HL-60 (cell line): ENCODE results near the gene ITGA2B.

Experiments
- DNase-seq, 2 experiments: peaks; one replicate each; pipeline ENCODE4 v3.0.0-alpha.2; 2010 to 2020; ENCODE audit warnings: low read depth in 1 of 2, low spot score in 1 of 2
- H3K27ac ChIP-seq: fragments of 250-450 bp; sonication (Bioruptor Pico); replicated peaks from 2 replicates; pipeline ENCODE4 v1.5.1; 2020; ENCODE audit warnings: mild to moderate bottlenecking, moderate library complexity
- H3K27me3 ChIP-seq: fragments of 250-450 bp; sonication (Bioruptor Pico); 2 replicates; pipeline ENCODE4 v1.5.1; 2021; ENCODE audit warnings: mild to moderate bottlenecking, moderate library complexity; ENCODE audit not compliant: insufficient read depth, poor library complexity, severe bottlenecking
- H3K4me3 ChIP-seq: replicated peaks from 2 replicates; pipeline ENCODE4 v1.5.1; 2011; ENCODE audit warnings: mild to moderate bottlenecking, control low read depth, low read length; ENCODE audit not compliant: insufficient read depth
- CTCF ChIP-seq: IDR thresholded peaks from one replicate; pipeline ENCODE4 v1.5.1; 2011; ENCODE audit warnings: low read length, control low read depth, inconsistent platforms; ENCODE audit not compliant: insufficient read depth
- GABPA ChIP-seq: IDR thresholded peaks from 2 replicates; pipeline ENCODE4 v1.6.1; 2012; ENCODE audit warnings: low read depth
- POLR2AphosphoS5 ChIP-seq: IDR thresholded peaks from 2 replicates; pipeline ENCODE4 v1.6.1; 2012; ENCODE audit warnings: low read depth
- REST ChIP-seq: IDR thresholded peaks from 2 replicates; pipeline ENCODE4 v1.6.1; 2012; ENCODE audit warnings: low read depth; ENCODE audit not compliant: insufficient replicate concordance
- SPI1 ChIP-seq: IDR thresholded peaks from 2 replicates; pipeline ENCODE4 v1.6.1; 2012; ENCODE audit warnings: low read depth, mild to moderate bottlenecking, borderline replicate concordance

The ITGA2B gene

GRCh38 chr17:44383363-44383762 is 6.1 kb downstream of the ITGA2B start:
- DNase-seq = no peak
- Histone ChIP-seq H3K27ac (no peak overlapping the region), H3K27me3 (no peaks in the 10 kb centered on the region), H3K4me3 (no peak overlapping the region)
- TF ChIP-seq GABPA (no peak), POLR2AphosphoS5 (no peak), SPI1 (no peak), CTCF (no peak), REST (no peak)

GRCh38 chr17:44382917-44383316 is 6.5 kb downstream of the ITGA2B start:
- H3K27ac ChIP-seq = no peak overlapping the region
- TF ChIP-seq SPI1 (no peak), GABPA (no peak), CTCF (no peak), POLR2AphosphoS5 (no peak), REST (no peak)
- no peak overlapping the region for H3K4me3 ChIP-seq
- no peak for DNase-seq
- no peaks in the 10 kb centered on the region for H3K27me3 ChIP-seq

- no peak for DNase-seq
- Histone ChIP-seq H3K4me3 (no peak overlapping the region), H3K27ac (no peak overlapping the region), H3K27me3 (no peaks in the 10 kb centered on the region)
- TF ChIP-seq SPI1 = no peak
- TF ChIP-seq REST = no peak
- no peak for TF ChIP-seq GABPA
- no peak for TF ChIP-seq POLR2AphosphoS5
- TF ChIP-seq CTCF = no peak
Observed at GRCh38 chr17:44381810-44382305, 7.6 kb downstream of the ITGA2B start.
